ENCODE results near the gene CTDSPL2.
A peak's percentile ranks its signal among the peaks of the same experiment; 100 is the strongest.
"Not testable (repeated sequence)": the region's sequence is repeated elsewhere in the genome, so short reads cannot be mapped to it uniquely, and the experiment has no call there.

CTDSPL2 gene

DNA sequence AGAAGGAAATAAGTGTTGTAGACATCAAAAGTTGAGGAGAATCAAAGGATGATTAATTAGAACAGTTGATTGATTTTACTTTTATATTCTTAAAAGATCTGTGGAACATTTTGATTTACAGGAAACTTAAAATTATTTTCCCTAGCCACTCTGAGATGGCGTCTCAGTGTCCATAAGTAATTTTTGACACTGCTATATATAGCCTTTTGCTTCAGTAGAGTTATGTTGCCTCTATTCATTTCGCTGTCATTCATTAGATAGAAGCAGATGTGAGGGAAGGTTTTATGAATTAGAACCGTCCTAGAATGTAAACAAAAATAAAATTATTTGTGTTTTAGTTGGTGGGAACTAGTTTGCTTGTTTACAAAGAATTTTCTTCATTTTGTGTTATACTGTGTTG lies 58.5 kb downstream of the CTDSPL2 start:
- no peak for DNase-seq (ENCODE audit: low read depth)

DNA sequence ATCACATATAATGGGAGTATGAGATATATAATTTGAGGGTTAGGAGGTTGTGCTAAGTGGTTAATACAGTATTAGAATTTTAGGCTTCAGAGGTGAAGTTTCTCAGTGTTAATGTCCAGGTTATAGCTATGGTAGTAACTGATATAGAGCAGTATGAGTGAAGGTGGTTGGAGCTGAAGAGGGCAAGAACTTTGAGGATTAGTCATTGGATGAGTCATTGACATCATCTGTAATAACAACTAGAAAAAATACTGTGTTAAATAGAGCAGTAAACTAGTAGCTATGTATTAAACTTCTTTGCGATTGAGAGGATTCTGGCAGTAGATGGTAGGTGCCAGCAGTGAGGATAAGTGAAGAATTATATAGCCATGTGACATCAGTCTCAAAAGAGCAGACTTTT lies 62.0 kb downstream of the CTDSPL2 start:
- DNase-seq (ENCODE audit: low read depth): no peak

DNA sequence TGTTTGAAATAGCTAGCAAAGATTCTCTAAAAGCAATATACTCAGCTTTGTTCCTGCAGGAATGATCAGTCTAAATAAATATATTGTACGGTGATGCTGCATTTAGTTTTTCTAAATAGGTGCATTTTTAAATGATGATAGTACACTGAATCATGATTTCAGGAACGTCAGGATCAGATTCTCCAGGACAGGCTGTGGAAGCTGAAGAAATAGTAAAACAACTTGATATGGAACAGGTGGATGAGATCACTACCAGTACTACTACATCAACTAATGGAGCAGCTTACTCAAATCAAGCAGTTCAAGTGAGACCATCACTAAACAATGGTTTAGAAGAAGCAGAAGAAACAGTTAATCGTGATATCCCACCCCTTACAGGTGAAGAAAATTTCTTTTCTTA lies 63.2 kb downstream of the CTDSPL2 start:
- DNase-seq (ENCODE audit: low read depth): no peak

GRCh38 chr15:44492040-44492439 lies 64.6 kb downstream of the CTDSPL2 start:
- DNase-seq (ENCODE audit: low read depth): no peak

DNA sequence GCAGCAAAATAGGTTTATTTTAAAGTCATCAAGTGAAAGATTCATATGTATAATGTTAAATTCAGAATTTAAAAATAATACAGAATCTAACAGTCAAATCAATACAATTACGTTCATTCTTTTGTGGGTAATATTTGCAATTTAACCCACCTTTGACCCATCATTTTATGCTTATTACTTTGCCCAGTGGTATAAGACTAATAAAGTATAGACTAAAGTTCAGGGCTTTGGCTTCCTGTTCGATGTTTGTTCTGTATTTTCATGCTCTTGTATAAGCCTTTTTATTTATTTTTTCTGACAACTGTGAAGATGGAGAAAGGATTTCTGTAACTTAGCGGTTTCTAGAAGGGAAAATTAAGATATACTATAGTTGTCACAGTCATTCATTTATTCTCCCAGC lies 65.2 kb downstream of the CTDSPL2 start:
- no peak for DNase-seq (ENCODE audit: low read depth)

GRCh38 chr15:44495562-44495961 lies 68.1 kb downstream of the CTDSPL2 start:
- DNase-seq (ENCODE audit: low read depth): no peak

DNA sequence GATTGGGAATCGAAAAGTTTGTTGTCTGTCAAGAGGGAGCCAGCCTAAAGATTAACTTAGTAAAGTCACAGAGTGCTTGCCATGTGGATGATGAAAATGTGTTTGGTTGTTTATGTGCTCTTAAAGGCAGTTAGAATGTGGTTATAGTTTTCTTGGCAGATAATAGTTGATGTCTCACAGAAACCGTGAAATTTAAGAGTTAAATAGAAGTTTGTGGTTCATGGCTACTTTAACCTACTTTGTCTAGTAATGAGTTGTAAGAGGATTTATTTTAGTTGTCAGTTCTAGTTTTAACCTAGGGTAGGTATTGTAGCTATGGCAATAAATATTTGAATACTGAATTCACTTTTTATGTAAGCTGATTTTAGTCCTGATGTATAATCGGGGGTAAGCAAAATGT lies 73.1 kb downstream of the CTDSPL2 start:
- no peak for DNase-seq (ENCODE audit: low read depth)

DNA sequence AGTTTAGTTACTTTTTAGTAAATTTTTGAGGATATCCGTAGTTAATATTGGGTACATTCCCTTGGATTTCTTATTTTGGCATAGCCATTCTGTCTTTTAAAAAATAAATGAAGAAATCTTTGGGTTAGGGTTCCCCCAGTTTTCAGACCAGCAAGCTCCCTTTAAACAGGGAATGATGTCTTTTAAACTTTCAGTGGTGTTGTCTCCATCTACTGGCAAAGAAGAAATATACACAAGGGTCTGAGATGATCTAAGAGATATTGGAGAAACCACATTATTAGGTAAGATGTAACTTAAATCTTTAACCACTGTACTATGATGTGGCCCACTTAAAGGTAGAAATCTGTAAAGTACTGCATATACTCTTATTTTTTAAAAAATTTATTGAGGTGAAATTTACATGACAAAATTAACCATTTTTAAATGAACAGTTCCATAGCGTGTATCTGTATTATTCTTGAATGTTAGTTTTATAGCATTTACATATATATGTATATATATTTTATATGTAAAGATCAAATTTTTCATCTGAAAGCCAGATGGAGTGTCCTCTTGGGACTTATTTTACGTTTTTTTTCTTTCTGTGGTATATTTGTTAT lies 74.4 kb downstream of the CTDSPL2 start:
- no peak for DNase-seq (ENCODE audit: low read depth)

GRCh38 chr15:44516436-44516835 lies 89.0 kb downstream of the CTDSPL2 start:
- DNase-seq (ENCODE audit: low read depth): no peak

GRCh38 chr15:44519537-44519936 lies 92.1 kb downstream of the CTDSPL2 start:
- DNase-seq (ENCODE audit: low read depth): no peak

DNA sequence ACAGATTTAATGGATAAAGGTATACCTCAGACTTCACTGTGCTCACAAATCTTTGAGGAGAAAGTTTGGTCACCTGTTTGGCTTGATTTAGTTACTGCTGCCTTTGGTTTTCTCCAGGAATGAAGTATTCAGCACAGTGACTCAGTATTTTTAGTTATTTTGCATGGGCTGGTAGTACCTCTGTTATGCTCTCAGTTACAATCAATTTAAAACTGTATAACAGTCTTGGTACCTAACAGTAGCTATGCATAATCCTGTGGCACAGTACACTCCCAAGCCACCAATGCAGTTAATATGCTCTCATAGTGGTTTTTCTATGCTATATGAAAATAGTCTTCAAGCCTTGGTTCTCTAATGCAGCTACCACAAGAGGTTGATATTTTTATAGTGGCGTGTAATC lies 97.6 kb downstream of the CTDSPL2 start:
- no peak for DNase-seq (ENCODE audit: low read depth)

DNA sequence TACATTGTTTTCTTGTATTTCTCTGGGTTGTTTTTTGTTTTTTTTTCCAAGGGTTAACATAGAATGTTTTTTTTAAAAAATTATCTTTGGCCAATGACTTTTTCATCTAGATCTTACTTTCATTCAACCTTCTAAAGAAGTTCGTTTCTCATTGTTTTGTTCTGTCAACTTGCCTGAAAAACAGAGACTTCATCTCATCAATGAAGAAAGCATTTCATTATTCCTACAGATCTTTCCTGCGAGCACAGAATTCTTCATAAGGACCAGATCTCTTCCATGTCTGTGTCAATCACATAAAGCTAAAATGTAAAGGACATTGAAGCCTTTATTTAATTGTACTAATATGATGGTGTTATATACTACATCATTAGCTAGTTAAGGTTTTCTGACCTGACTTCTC lies 99.8 kb downstream of the CTDSPL2 start:
- no peak for DNase-seq (ENCODE audit: low read depth)

- no peak for DNase-seq (ENCODE audit: low read depth)
Observed at GRCh38 chr15:44529864-44530604, 102.6 kb downstream of the CTDSPL2 start.

GRCh38 chr15:44530653-44531052 lies 103.2 kb downstream of the CTDSPL2 start:
- no peak for DNase-seq (ENCODE audit: low read depth)

DNA sequence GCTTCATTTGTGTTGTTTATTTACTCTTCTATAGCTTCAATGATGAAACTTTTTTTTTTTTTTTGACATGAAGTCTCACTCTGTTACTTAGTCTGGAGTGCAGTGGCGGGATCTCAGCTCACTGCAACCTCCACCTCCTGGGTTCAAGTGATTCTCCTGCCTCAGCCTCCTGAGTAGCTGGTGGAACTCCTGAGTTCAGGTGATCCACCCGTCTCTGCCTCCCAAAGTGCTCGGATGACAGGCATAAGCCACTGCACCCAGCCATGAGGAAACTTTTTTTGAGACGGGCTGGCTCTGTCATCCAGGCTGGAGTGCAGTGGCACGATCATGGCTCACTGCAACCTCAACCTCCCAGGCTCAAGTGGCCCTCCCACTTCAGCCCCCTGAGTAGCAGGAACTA lies 104.8 kb downstream of the CTDSPL2 start:
- not testable (repeated sequence) for DNase-seq (ENCODE audit: low read depth)

GRCh38 chr15:44532689-44533088 lies 105.3 kb downstream of the CTDSPL2 start:
- no peak for DNase-seq (ENCODE audit: low read depth)

- no peak for DNase-seq (ENCODE audit: low read depth)
Observed at GRCh38 chr15:44535092-44535491, 107.7 kb downstream of the CTDSPL2 start.

- no peak for DNase-seq (ENCODE audit: low read depth)
Observed at GRCh38 chr15:44535523-44536301, 108.3 kb downstream of the CTDSPL2 start.

GRCh38 chr15:44536302-44536961 lies 109.0 kb downstream of the CTDSPL2 start:
- DNase-seq (ENCODE audit: low read depth): no peak

GRCh38 chr15:44536962-44537734 lies 109.7 kb downstream of the CTDSPL2 start, which contains the start of gene EIF3J:
TSS of gene EIF3J (plus strand) at chr15:44537147. CDS start at chr15:44537195, 48 bp downstream.
- peak; percentile 82 for DNase-seq (ENCODE audit: low read depth)

GRCh38 chr15:44537735-44538240 lies 110.4 kb downstream of the CTDSPL2 start:
- no peak for DNase-seq (ENCODE audit: low read depth)
